Heart left ventricle (tissue), 16 donors: ENCODE results near the gene TMEM217. TPM values are rescaled to one million over a fixed set of nuclear protein-coding genes. Genes with fewer than 3 reads are reported as not detected.

Source experiments
- ATAC-seq, 4 donors: fragments of 200-7000 bp; cut with Tn5 transposase; one replicate each; pipeline ENCODE4 v1.9.1; 2020 to 2022; ENCODE audit warnings: moderate library complexity in 4 of 4, mild to moderate bottlenecking in 3 of 4, moderate number of reproducible peaks in 1 of 4
- DNase-seq, 5 donors: peaks; one replicate each; pipeline ENCODE4 v3.0.0-alpha.2; 2020
- H3K27ac ChIP-seq, 12 donors: fragments of 200-600 bp; sonication (generic) in 4 of 12; one replicate each; pipeline versions ENCODE4 v1.5.0 to v1.8.0; 2016 to 2022; ENCODE audit warnings: mild to moderate bottlenecking in 2 of 12
- H3K27me3 ChIP-seq, 9 donors: fragments of 200-600 bp; sonication (generic) in 2 of 9; one replicate each; pipeline versions ENCODE4 v1.5.1 to v1.8.0; 2016 to 2022; ENCODE audit warnings: mild to moderate bottlenecking in 3 of 9
- H3K36me3 ChIP-seq, 9 donors: fragments of 200-600 bp; sonication (generic) in 2 of 9; one replicate each; pipeline versions ENCODE4 v1.5.0 to v1.8.0; 2018 to 2022; ENCODE audit warnings: mild to moderate bottlenecking in 2 of 9
- H3K4me1 ChIP-seq, 12 donors: fragments of 200-600 bp; sonication (generic) in 4 of 12; one replicate each; pipeline versions ENCODE4 v1.5.0 to v1.8.0; 2016 to 2022; ENCODE audit warnings: mild to moderate bottlenecking in 3 of 12
- H3K4me3 ChIP-seq, 12 donors: fragments of 200-600 bp; sonication (generic) in 4 of 12; one replicate each; pipeline versions ENCODE4 v1.5.0 to v1.8.0; 2017 to 2022; ENCODE audit warnings: mild to moderate bottlenecking in 9 of 12, moderate library complexity in 4 of 12
- H3K9me3 ChIP-seq, 12 donors: fragments of 200-600 bp; sonication (generic) in 4 of 12; one replicate each; pipeline versions ENCODE4 v1.5.0 to v1.8.0; 2016 to 2022; ENCODE audit warnings: mild to moderate bottlenecking in 1 of 12
- CTCF ChIP-seq, 12 donors: fragments of 200-600 bp; sonication (generic) in 4 of 12; IDR thresholded peaks; one replicate each; pipeline versions ENCODE4 v1.5.0 to v1.8.0; 2018 to 2022; ENCODE audit warnings: antibody characterized with exemption in 12 of 12, mild to moderate bottlenecking in 5 of 12
- POLR2A ChIP-seq, 2 donors: fragments of 450-650 bp; IDR thresholded peaks; one replicate each; pipeline ENCODE4 v1.6.1; 2017; ENCODE audit warnings: antibody characterized with exemption in 2 of 2, mild to moderate bottlenecking in 2 of 2, moderate library complexity in 2 of 2
- WGBS, 4 donors: extraction: QIAGEN DNeasy Blood & Tissue Kit in 2 of 4; methylation state at CpG; one replicate each; pipeline versions ENCODE4 v1.1.5 to v1.1.7; 2013 to 2018; 5-methylcytosine and 5-hydroxymethylcytosine counted together
- intact Hi-C, 10 donors: fragments of 100-400 bp; cut with DNase I; formaldehyde crosslinking; loops; one replicate each; pipeline versions ENCODE4 v1.11.1 to v1.14.2; 2022
- polyA plus RNA-seq, 2 donors: library from polyadenylated mRNA; stranded (reverse); fragments of 200-250 nt; gene quantifications; one replicate each; pipeline ENCODE4 v1.2.3, GENCODE V29; 2013
- total RNA-seq, 9 donors: library from RNA; depleted of rRNA in 2 of 9; stranded (reverse); fragments of >200 nt in 2 of 9; fragmentation: NEBNext Ultra II Directional in 3 of 9; extraction: Animal tissue kit (Norgen Biotek cat#: 25700) in 3 of 9; gene quantifications; one replicate each; pipeline versions ENCODE4 v1.1.0 to v1.2.4, GENCODE V29; 2016 to 2023
- donor health status: ischemic (EF 13 %, LVEDD 7.1; RV severe dilation, severe dysfunction).
- donor health status: healthy with polysubstance abuse.
- donor health status: DM: no; HTN: yes; CAD: no.
- donor health status: DM: no; HTN: no; CAD: no.
- donor health status: ischemic (EF 25% LVEDD 6.9; RV normal size, moderate dysfunction).
- donor health status: ischemic (EF 25% LVEDD 5.7; RV mildly dilated, moderate dysfunction).
- donor health status: healthy.
- donor health status: DM: yes; HTN: yes; CAD: no.
- donor health status: ischemic (EF 35%, LVEDD 5.7; RV mildly dilated, moderate dysfunction).
- donor health status: nonischemic (EF 11% LVEDD 7.7; RV severe dilation, severe dysfunction).
- donor health status: DM: yes; HTN: yes; CAD: no.
- donor health status: PGD.
- donor health status: ischemic (EF 29% LVEDD 5.4; RV normal size, mild dysfunction).
- donor health status: nonischemic (EF 23%, LVEDD 6.1; RV moderate dilation, normal function).

The TMEM217 gene
- total and polyA plus RNA-seq, 11 donors: 0.15 to 2.1 (median 0.65) TPM; not detected in 3

GRCh38 chr6:37261198-37261597 lies 3.3 kb upstream of the TMEM217 start:
- Histone ChIP-seq H3K27ac (no peak overlapping the region), H3K4me3 (no peak overlapping the region), H3K4me1 (peaks cover 0 to 55% (median 24%) of the 10 kb centered on the region in 12 donors), H3K9me3 (no peaks in the 10 kb centered on the region), H3K27me3 (no peaks in the 10 kb centered on the region), H3K36me3 (no peaks in the 10 kb centered on the region)
- intact Hi-C loops: no loop called here
- TF ChIP-seq CTCF (IDR thresholded peaks at IDR 0.05) (no peak), POLR2A (IDR thresholded peaks at IDR 0.05) (no peak)
- no peak for DNase-seq
- ATAC-seq: no peak
- 87 to 93% (median 90%) methylated on average over 5 of the region's 5 CpGs for WGBS, 4 donors

GRCh38 chr6:37260444-37260843 lies 2.5 kb upstream of the TMEM217 start:
- no peaks in the 10 kb centered on the region for H3K36me3 ChIP-seq
- no peaks in the 10 kb centered on the region for H3K9me3 ChIP-seq
- ATAC-seq: no peak
- H3K27ac ChIP-seq: peak overlapping the region in 1 of 12 donors; percentile 95
- H3K4me1 ChIP-seq: peaks cover 0 to 55% (median 24%) of the 10 kb centered on the region in 12 donors
- H3K4me3 ChIP-seq: no peak overlapping the region
- WGBS, 4 donors: 94 to 100% (median 97%) methylated on average over 1 of the region's 1 CpG
- TF ChIP-seq POLR2A (IDR thresholded peaks at IDR 0.05) (no peak), CTCF (IDR thresholded peaks at IDR 0.05) (no peak)
- no peak for DNase-seq
- intact Hi-C loops: no loop called here
- H3K27me3 ChIP-seq: no peaks in the 10 kb centered on the region

GRCh38 chr6:37260040-37260439 lies 2.1 kb upstream of the TMEM217 start:
- H3K36me3 ChIP-seq: no peaks in the 10 kb centered on the region
- WGBS, 4 donors: 65 to 85% (median 76%) methylated on average over 2 of the region's 2 CpGs
- H3K4me3 ChIP-seq: no peak overlapping the region
- DNase-seq (no peak), ATAC-seq (no peak)
- peak overlapping the region in 1 of 12 donors; percentile 95 for H3K27ac ChIP-seq
- peaks cover 0 to 51% (median 24%) of the 10 kb centered on the region in 12 donors for H3K4me1 ChIP-seq
- intact Hi-C loops: no loop called here
- no peak for TF ChIP-seq POLR2A (IDR thresholded peaks at IDR 0.05)
- TF ChIP-seq CTCF (IDR thresholded peaks at IDR 0.05): no peak
- no peaks in the 10 kb centered on the region for H3K27me3 ChIP-seq
- no peaks in the 10 kb centered on the region for H3K9me3 ChIP-seq

GRCh38 chr6:37259191-37259590 lies 1.2 kb upstream of the TMEM217 start:
- TF ChIP-seq CTCF (IDR thresholded peaks at IDR 0.05) (no peak), POLR2A (IDR thresholded peaks at IDR 0.05) (no peak)
- WGBS, 4 donors: 49 to 53% (median 50%) methylated on average over 2 of the region's 2 CpGs
- H3K27ac ChIP-seq: peak overlapping the region in 3 of 12 donors; percentile 90 to 97 (median 95)
- H3K4me3 ChIP-seq: peak overlapping the region in 3 of 12 donors; percentile 81 to 98 (median 87)
- DNase-seq (no peak), ATAC-seq (no peak)
- intact Hi-C loops: no loop called here
- no peaks in the 10 kb centered on the region for H3K9me3 ChIP-seq
- no peaks in the 10 kb centered on the region for H3K36me3 ChIP-seq
- H3K27me3 ChIP-seq: no peaks in the 10 kb centered on the region
- peaks cover 0 to 47% (median 21%) of the 10 kb centered on the region in 12 donors for H3K4me1 ChIP-seq
